Astrocyte of the spinal cord (primary cell): ENCODE results near the gene TMEM229A.
"Not testable (repeated sequence)": the region's sequence is repeated elsewhere in the genome, so short reads cannot be mapped to it uniquely, and the experiment has no call there.

Experiments used
- DNase-seq: peaks from one replicate; pipeline ENCODE4 v3.0.0; 2011; ENCODE audit warnings: low read depth, low spot score
- H3K4me3 ChIP-seq: 2 replicates; pipeline ENCODE4 v1.5.1; 2011; ENCODE audit warnings: low read depth, mild to moderate bottlenecking, low read length, moderate library complexity
- CTCF ChIP-seq: IDR thresholded peaks from 2 replicates; pipeline ENCODE4 v1.5.1; 2012; ENCODE audit warnings: low read depth, mild to moderate bottlenecking, low read length, inconsistent platforms
- in situ Hi-C: cut with HindIII; loops from 2 replicates; pipeline ENCODE4 v1.10.0; 2017; ENCODE audit warnings: low sequenced_read_pairs

TMEM229A gene

DNA sequence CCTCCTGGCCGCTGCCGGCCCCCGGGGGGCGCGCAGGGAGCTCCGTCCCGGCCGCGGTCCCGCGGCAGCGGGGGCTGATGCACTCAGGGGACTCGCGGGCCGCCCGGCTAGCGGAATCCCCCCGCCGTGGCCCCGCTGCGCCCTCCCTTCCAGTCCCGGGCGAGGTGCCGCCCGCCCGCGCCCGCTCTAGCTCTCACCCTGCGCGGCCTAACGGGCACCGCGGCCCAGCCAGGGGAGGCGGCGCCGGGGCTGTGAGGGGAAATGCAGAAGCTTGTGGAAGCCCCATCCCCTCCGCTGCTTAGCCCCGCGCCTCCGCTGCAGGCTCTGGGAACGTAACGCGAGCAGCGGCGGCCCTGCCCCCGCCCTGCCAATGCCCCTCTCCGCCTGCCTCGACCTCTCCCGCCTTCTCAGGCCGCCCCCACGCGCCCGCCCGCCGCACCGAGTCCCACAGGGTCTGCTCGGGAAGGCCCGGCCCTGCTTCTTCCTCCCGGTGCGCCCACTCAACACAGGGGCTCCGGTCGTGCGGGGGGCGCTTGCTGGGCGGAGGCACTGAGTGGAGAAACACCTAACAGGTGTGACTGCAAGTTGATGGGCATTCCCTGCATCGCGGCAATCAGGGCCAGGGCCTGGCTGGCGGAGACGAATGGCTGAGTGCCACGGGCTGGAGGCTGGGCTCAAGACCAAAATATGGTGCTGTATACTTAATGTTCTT lies 384 bp upstream of the TMEM229A start:
- TF ChIP-seq CTCF, result no peak
- in situ Hi-C loops, result no loop called here
- no peak for DNase-seq
- no peak overlapping the region for H3K4me3 ChIP-seq

DNA sequence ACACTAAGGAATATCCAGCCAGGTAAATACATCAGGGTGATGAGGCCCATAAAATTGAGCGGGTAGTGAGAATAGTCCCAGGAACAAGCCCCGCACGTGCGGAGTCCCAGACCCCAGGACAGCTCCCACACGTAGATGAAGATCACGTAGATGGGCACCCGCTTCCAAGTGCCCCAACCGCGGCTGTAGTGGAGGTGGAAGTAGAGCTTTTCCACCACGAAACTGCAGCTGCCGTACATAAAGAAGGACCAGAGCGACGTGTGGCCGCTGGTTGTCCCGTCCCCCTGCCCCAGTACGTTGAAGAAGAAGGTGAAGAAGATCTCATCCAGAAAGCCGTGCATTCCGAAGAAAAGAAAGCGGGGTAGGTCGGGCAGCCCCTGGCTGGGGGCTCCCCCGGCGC lies 948 bp downstream of the TMEM229A start:
- no peak overlapping the region for H3K4me3 ChIP-seq
- in situ Hi-C loops, result no loop called here
- DNase-seq, result no peak
- no peak for TF ChIP-seq CTCF

- in situ Hi-C loops, result no loop called here
- TF ChIP-seq CTCF, result no peak
- no peak overlapping the region for H3K4me3 ChIP-seq
- DNase-seq, result no peak
Measured at GRCh38 chr7:124031406-124031805, 1.5 kb downstream of the TMEM229A start.

- no peak overlapping the region for H3K4me3 ChIP-seq
- TF ChIP-seq CTCF, result no peak
- no peak for DNase-seq
- in situ Hi-C loops, result no loop called here
Measured at GRCh38 chr7:124030964-124031363, 1.9 kb downstream of the TMEM229A start.

- no peak for TF ChIP-seq CTCF
- in situ Hi-C loops, result no loop called here
- DNase-seq, result no peak
- no peak overlapping the region for H3K4me3 ChIP-seq
Measured at GRCh38 chr7:124029396-124030188, 3.3 kb downstream of the TMEM229A start.

- TF ChIP-seq CTCF, result no peak
- DNase-seq, result no peak
- in situ Hi-C loops, result no loop called here
Measured at GRCh38 chr7:124027236-124027635, 5.6 kb downstream of the TMEM229A start.

DNA sequence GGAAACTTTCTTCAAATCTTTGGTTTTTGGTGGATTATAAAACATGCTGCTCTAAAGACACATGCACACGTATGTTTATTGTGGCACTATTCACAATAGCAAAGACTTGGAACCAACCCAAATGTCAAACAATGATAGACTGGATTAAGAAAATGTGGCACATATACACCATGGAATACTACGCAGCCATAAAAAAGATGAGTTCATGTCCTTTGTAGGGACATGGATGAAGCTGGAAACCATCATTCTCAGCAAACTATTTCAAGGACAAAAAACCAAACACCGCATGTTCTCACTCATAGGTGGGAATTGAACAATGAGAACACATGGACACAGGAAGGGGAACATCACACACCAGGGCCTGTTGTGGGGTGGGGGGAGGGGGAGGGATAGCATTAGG lies 8.5 kb downstream of the TMEM229A start:
- DNase-seq, in situ Hi-C loops, H3K4me3 ChIP-seq: not testable (repeated sequence)

More at GRCh38 chr7:124027236-124027635, 5.6 kb downstream of the TMEM229A start:
- no peak overlapping the region for H3K4me3 ChIP-seq
